ENCODE results near the gene TFIP11. TPM values are rescaled to one million over a fixed set of nuclear protein-coding genes. Genes with fewer than 3 reads are reported as not detected.
"Not testable (repeated sequence)": the region's sequence is repeated elsewhere in the genome, so short reads cannot be mapped to it uniquely, and the experiment has no call there.

Gene TFIP11
- polyA plus RNA-seq, 6 donors from 2014 or later = 25.2 to 43.8 (median 28.1) TPM

GRCh38 chr22:26535603-26535908, 23.3 kb upstream of the TFIP11 start:
- Mint-ChIP-seq H3K4me1 (peaks cover 34 to 53% (median 45%) of the 10 kb centered on the region in 3 donors), H3K4me3 (peak overlapping the region; percentile 59 to 89 (median 82)), H3K27me3 (no peaks in the 10 kb centered on the region), H3K36me3 (peaks cover 14 to 26% of the 10 kb centered on the region in 2 donors), H3K27ac (peak overlapping the region; percentile 91 to 97 (median 95)), H3K9me3 (peaks cover 0 to 6% (median 0%) of the 10 kb centered on the region in 7 donors)
- ATAC-seq (ENCODE audit: low read depth in 2 of 2) (peak; percentile 84 to 90), DNase-seq (peak; percentile 43)

DNA sequence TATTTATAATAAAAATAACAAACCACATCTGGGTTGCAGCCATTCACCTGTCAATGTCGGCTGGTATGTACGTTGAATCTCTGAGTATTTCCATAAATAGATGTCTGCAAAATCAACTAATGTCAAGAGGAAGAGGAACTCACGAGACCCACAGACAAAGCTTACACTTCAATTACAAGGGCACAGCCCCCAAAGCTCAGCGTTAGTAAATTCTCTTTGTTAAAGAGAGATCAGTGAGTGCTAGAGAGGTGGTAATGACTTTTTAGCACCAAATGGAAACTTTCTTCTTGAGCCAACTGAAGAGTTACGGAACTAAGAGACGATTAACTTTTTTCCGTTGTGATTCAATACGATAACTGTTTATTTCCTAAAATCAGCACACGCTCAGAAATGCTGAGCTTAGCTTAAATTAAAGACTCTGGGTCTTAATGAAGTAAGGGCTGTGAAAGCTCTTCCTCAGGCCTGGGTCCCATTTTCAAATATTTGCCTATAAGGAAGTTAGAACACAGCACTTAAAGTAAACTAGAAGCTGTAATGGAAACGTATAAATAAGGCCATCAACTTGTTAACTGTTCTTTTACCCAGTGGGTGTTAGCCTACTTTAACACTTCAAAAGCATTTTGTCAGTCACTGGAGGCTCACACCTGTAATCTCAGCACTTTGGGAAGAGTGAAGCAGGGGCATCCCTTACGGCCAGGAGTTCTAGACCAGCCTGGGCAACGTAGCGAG, 22.8 kb upstream of the TFIP11 start:
- peak; percentile 73 to 74 for ATAC-seq (ENCODE audit: low read depth in 2 of 2)
- H3K27ac Mint-ChIP-seq = peak overlapping the region; percentile 91 to 97 (median 95)
- peaks cover 0 to 6% (median 0%) of the 10 kb centered on the region in 7 donors for H3K9me3 Mint-ChIP-seq
- H3K4me1 Mint-ChIP-seq = peaks cover 34 to 53% (median 45%) of the 10 kb centered on the region in 3 donors
- H3K4me3 Mint-ChIP-seq = peak overlapping the region; percentile 59 to 89 (median 82)
- H3K36me3 Mint-ChIP-seq = peaks cover 10 to 26% of the 10 kb centered on the region in 2 donors
- no peaks in the 10 kb centered on the region for H3K27me3 Mint-ChIP-seq
- DNase-seq = peak; percentile 40

DNA sequence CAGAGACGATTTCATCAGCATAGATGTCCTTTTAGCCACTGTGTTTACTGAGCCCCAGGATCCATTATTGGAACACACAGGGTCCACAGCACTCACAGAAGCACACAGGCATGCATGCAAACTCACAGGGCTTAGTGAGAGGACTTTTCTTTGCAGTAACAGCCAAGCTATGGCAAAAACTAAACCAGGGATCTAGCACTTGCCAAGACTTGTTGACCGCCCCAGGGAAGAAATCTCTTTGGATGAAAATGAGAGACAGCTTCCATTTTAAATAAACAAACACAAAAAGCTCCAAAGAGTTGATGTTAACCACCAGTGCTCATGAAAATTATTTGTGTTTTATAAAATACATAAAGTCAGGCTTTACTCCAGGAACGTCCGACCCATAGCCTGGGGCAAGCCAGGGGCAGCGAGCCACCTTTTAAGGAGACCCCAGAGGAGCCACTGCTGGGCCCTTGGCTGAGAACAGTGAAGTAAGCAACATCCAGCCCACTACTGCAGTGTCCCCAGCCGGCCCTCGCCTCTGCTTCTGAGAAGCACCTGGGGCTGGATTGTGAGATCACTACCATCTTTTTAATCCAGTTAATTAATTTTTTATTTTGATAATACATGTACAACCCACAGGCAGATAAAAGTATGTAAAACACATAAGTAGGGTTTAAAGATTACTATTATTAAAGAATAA, 22.0 kb upstream of the TFIP11 start:
- ATAC-seq (ENCODE audit: low read depth in 2 of 2) (no peak), DNase-seq (no peak)
- Mint-ChIP-seq H3K27ac (peak overlapping the region in 5 of 6 donors; percentile 32 to 97 (median 91)), H3K4me3 (peak overlapping the region in 7 of 8 donors; percentile 29 to 82 (median 59)), H3K4me1 (peaks cover 34 to 53% (median 45%) of the 10 kb centered on the region in 3 donors), H3K27me3 (no peaks in the 10 kb centered on the region), H3K36me3 (peaks cover 10 to 26% of the 10 kb centered on the region in 2 donors), H3K9me3 (peaks cover 0 to 6% (median 0%) of the 10 kb centered on the region in 7 donors)

DNA sequence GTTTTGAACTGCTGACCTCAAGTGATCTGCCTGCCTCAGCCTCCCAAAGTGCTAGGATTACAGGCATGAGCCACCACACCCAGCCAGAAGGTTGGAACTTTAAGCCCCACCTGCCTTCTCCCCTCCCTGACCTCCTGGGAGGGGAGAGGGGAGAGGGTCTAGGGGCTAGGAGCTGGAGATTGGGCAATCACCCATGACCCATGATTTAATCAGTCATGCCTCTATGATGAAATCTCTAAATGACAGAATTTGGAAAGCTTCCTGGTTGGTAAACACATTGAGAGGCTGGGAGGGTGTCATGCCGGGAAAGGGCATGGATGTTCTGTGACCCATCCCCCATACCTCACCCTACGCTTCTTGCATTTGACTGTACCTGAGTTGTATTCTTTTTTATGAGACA, 17.1 kb upstream of the TFIP11 start:
- Mint-ChIP-seq H3K4me3 (no peak overlapping the region), H3K9me3 (no peaks in the 10 kb centered on the region), H3K36me3 (peaks cover 0 to 27% of the 10 kb centered on the region in 2 donors), H3K4me1 (peaks cover 14 to 22% (median 20%) of the 10 kb centered on the region in 3 donors), H3K27me3 (no peaks in the 10 kb centered on the region), H3K27ac (no peak overlapping the region)
- ATAC-seq (ENCODE audit: low read depth in 2 of 2) (no peak), DNase-seq (no peak)

GRCh38 chr22:26528518-26528917, 16.2 kb upstream of the TFIP11 start:
- peaks cover 0 to 27% of the 10 kb centered on the region in 2 donors for H3K36me3 Mint-ChIP-seq
- not testable (repeated sequence) for ATAC-seq (ENCODE audit: low read depth in 2 of 2); H3K4me3 Mint-ChIP-seq; H3K27ac Mint-ChIP-seq; H3K9me3 Mint-ChIP-seq; H3K27me3 Mint-ChIP-seq; DNase-seq
- H3K4me1 Mint-ChIP-seq = peaks cover 11 to 24% (median 17%) of the 10 kb centered on the region in 3 donors

- peaks cover 9 to 18% (median 11%) of the 10 kb centered on the region in 3 donors for H3K4me1 Mint-ChIP-seq
- ATAC-seq (ENCODE audit: low read depth in 2 of 2) = no peak
- no peak for DNase-seq
- no peaks in the 10 kb centered on the region for H3K27me3 Mint-ChIP-seq
- peak overlapping the region in 1 of 6 donors; percentile 65 for H3K27ac Mint-ChIP-seq
- peaks cover 0 to 25% of the 10 kb centered on the region in 2 donors for H3K36me3 Mint-ChIP-seq
- H3K4me3 Mint-ChIP-seq = no peak overlapping the region
- no peaks in the 10 kb centered on the region for H3K9me3 Mint-ChIP-seq
Observed at GRCh38 chr22:26527574-26528465, 15.5 kb upstream of the TFIP11 start.

GRCh38 chr22:26527167-26527566, 14.9 kb upstream of the TFIP11 start:
- peaks cover 0 to 22% of the 10 kb centered on the region in 2 donors for H3K36me3 Mint-ChIP-seq
- H3K9me3 Mint-ChIP-seq = no peaks in the 10 kb centered on the region
- no peak for DNase-seq
- peak overlapping the region in 1 of 6 donors; percentile 79 for H3K27ac Mint-ChIP-seq
- no peak for ATAC-seq (ENCODE audit: low read depth in 2 of 2)
- H3K4me1 Mint-ChIP-seq = peaks cover 4 to 12% (median 6%) of the 10 kb centered on the region in 3 donors
- no peaks in the 10 kb centered on the region for H3K27me3 Mint-ChIP-seq
- H3K4me3 Mint-ChIP-seq = no peak overlapping the region

DNA sequence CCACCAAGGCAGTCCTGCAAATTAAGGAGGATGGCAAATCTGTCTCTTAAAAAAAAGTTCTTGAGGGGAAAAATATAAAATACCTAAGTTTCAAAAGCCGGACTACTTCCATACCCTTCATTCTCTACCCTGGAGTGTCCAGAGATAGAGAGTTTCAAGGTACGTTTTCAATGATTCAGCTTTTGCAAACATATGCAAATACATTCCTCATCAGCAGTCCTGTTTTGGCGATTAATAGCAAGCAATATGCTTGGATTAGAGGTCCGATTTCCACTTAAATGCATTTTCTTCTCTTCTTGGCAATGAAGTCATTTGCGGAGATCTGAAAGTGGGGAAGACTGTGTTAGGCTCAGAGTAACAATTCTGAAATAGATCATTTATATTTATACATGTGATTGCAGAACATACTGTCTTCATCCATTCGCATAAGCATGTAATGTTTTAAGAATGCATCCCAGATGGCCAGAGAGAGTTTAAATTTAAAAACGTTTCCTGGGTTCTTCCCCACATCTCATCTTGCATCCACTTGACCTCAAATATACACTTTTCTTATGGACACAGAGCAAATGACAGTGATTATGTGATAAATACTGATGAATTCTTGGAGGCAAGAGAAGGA, 13.8 kb upstream of the TFIP11 start:
- Mint-ChIP-seq H3K27ac (peak overlapping the region in 2 of 6 donors; percentile 36 to 68), H3K4me3 (no peak overlapping the region), H3K36me3 (peaks cover 0 to 13% of the 10 kb centered on the region in 2 donors), H3K9me3 (no peaks in the 10 kb centered on the region), H3K4me1 (peaks cover 4 to 11% (median 6%) of the 10 kb centered on the region in 3 donors), H3K27me3 (no peaks in the 10 kb centered on the region)
- no peak for ATAC-seq (ENCODE audit: low read depth in 2 of 2)
- DNase-seq = no peak

DNA sequence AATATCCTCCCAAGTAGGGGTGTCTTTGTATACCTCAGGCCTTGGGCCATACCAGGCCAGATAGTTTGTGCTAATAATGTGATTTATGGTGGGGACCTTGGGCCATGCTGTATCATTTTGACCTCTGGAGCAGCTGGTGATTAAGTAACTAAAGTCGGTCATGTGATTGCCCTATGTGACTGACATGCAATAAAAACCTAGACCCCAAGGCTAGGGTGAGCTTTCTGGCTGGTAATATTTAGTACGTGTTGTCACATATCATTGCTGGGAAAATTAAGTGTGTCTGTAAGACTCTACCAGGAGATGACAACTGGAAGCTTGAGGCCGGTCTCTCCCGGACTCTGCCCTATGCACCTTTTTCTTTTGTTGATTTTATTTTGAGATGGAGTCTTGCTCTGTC, 12.6 kb upstream of the TFIP11 start:
- H3K36me3 Mint-ChIP-seq = peaks cover 0 to 12% of the 10 kb centered on the region in 2 donors
- peaks cover 4 to 11% (median 6%) of the 10 kb centered on the region in 3 donors for H3K4me1 Mint-ChIP-seq
- no peak for DNase-seq
- peak overlapping the region in 2 of 6 donors; percentile 39 to 59 for H3K27ac Mint-ChIP-seq
- H3K27me3 Mint-ChIP-seq = no peaks in the 10 kb centered on the region
- no peak overlapping the region for H3K4me3 Mint-ChIP-seq
- H3K9me3 Mint-ChIP-seq = no peaks in the 10 kb centered on the region
- ATAC-seq (ENCODE audit: low read depth in 2 of 2) = no peak

DNA sequence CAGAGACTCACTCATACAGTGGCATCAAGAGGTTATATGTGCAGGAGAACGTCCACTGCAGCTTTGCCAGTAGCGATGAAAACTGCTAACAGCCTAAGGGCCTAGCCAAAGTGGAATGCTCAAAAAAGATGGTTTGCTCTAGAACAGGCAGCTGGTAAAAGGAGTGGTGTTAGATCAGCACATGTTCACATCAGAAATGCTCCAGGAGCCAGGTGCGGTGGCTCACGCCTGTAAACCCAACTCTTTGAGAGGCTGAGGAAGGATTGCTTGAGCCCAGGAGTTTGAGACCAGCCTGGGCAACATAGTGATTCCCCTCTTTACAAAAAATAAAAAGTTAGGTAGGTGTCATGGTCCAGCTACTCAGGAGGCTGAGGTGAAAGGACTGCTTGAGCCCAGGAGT, 10.3 kb upstream of the TFIP11 start:
- Mint-ChIP-seq H3K36me3 (peaks cover 0 to 12% of the 10 kb centered on the region in 2 donors), H3K27me3 (no peaks in the 10 kb centered on the region), H3K4me1 (peaks cover 4 to 11% (median 6%) of the 10 kb centered on the region in 3 donors), H3K27ac (no peak overlapping the region), H3K9me3 (no peaks in the 10 kb centered on the region), H3K4me3 (no peak overlapping the region)
- ATAC-seq (ENCODE audit: low read depth in 2 of 2) = no peak
- DNase-seq = no peak

DNA sequence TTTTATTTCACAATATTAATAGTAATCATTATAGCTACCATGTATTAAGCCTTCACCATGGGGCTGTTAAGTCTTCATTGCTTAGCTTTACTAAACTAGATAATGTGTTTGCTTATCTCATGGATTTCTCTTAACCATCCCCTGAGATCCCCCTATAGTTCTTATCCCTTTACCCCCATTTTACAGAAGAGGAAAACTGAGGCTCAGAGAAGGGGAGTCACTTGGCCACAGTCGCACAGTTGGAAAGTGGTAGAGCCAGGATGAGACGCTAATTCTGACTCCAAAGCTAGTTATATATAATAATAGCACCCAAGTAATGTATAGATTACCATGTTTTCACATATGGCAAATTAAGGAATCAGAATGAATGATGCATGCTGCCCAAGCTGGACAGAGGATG, 9.7 kb upstream of the TFIP11 start:
- peaks cover 0 to 12% of the 10 kb centered on the region in 2 donors for H3K36me3 Mint-ChIP-seq
- no peak for DNase-seq
- H3K4me1 Mint-ChIP-seq = peaks cover 4 to 11% (median 6%) of the 10 kb centered on the region in 3 donors
- no peak overlapping the region for H3K4me3 Mint-ChIP-seq
- ATAC-seq (ENCODE audit: low read depth in 2 of 2) = no peak
- H3K9me3 Mint-ChIP-seq = no peaks in the 10 kb centered on the region
- H3K27ac Mint-ChIP-seq = peak overlapping the region in 1 of 6 donors; percentile 30
- no peaks in the 10 kb centered on the region for H3K27me3 Mint-ChIP-seq

DNA sequence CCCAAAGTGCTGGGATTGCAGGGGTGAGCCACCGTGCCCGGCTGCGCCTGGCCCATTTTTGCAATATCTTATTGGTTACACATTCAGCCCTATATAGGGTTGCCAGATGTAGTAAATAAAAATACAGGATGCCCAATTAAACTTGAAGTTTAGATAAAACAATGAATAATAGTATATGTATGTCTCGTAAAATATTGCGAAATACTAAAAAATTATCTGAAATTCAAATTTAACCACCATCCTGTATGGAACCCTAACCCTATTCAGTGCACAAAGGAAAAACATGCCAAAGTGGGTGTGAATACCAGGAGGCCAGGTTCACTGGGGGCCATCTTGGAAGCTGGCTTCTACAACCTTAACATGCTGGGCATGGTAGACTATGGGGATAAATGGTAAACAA, 5.2 kb upstream of the TFIP11 start:
- Mint-ChIP-seq H3K27ac (no peak overlapping the region), H3K4me3 (no peak overlapping the region)
- no peak for ATAC-seq (ENCODE audit: low read depth in 2 of 2)

GRCh38 chr22:26516503-26516902, 4.2 kb upstream of the TFIP11 start:
- ATAC-seq (ENCODE audit: low read depth in 2 of 2) (no peak), DNase-seq (no peak)
- H3K9me3 Mint-ChIP-seq = no peaks in the 10 kb centered on the region
- no peaks in the 10 kb centered on the region for H3K36me3 Mint-ChIP-seq
- H3K4me3 Mint-ChIP-seq = peak overlapping the region in 1 of 8 donors; percentile 62
- H3K27me3 Mint-ChIP-seq = no peaks in the 10 kb centered on the region
- H3K27ac Mint-ChIP-seq = no peak overlapping the region
- H3K4me1 Mint-ChIP-seq = peaks cover 19 to 24% (median 22%) of the 10 kb centered on the region in 3 donors

More for the DNA sequence above, 5.2 kb upstream of the TFIP11 start:
- Mint-ChIP-seq H3K27me3 (no peaks in the 10 kb centered on the region), H3K4me1 (peaks cover 12 to 19% (median 16%) of the 10 kb centered on the region in 3 donors), H3K9me3 (no peaks in the 10 kb centered on the region), H3K36me3 (no peaks in the 10 kb centered on the region)
- no peak for DNase-seq

Measured in naive B cell (primary cell).